ENCODE data around the gene INTS15.

- no peak for TF ChIP-seq CTCF (IDR thresholded peaks at IDR 0.05)
- no peak for TF ChIP-seq POLR2A (IDR thresholded peaks at IDR 0.05)
These were observed 44.3 kb upstream of the INTS15 start for GRCh38 chr7:6545398-6546126.
